HG03103 (cell line): ENCODE results near the gene LMTK2.

Experiments
- ATAC-seq: cut with Tn5 transposase; IDR thresholded peaks from one replicate; pipeline ENCODE4 v1.9.1; 2021; ENCODE audit warnings: low read depth; ENCODE audit not compliant: unreplicated experiment

Gene LMTK2

DNA sequence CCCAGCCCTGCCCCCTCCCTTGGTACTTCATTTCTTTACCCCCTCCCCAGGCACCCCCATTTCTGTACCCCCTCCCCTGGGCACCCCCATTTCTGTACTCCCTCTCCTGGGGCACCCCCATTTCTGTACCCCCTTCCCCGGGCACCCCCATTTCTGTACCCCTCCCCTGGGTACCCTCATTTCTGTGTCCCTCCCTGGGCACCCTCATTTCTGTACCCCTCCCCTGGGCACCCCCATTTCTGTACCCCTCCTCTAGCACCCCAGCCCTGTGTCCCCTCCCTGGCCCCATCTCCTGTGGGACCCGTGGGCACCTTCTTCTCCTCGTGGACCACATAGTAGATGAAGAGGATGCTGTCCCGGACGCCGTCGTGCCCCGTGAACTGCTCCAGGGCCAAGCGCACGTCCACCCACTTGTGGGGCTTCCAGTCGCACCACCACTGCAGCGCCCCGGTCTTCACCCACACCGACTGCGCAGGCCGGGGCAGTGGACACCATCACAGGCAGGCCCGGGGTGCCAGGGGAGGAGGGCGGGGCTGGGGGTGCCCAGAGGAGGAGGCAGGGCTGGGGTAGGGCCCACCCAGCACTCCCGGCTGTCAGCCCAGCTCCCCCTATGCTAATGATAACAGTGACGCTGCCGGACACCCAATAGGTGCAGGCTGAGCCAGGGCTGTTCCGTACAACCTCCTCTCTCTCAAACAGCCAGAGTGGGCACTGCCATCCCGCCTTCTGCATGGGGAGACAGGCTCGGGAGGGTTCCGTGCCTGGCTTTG, 125.0 kb downstream of the LMTK2 start:
- ATAC-seq, result no peak

DNA sequence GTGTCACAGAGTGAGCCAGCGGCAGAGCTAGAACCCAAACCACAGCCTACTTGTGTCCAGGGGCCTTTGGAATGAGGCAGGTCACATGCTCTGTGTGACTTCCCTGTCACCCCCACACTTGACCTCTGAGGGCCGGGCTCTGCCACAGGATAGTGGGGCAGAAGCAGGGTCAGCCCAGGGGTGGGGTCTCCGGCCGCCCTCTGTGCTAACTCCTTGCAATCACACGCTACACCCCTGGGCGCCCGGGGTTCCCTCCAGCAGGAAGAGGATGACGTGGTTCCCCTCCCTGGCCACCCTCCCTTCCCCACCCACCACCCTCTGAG, 125.6 kb downstream of the LMTK2 start:
- no peak for ATAC-seq

DNA sequence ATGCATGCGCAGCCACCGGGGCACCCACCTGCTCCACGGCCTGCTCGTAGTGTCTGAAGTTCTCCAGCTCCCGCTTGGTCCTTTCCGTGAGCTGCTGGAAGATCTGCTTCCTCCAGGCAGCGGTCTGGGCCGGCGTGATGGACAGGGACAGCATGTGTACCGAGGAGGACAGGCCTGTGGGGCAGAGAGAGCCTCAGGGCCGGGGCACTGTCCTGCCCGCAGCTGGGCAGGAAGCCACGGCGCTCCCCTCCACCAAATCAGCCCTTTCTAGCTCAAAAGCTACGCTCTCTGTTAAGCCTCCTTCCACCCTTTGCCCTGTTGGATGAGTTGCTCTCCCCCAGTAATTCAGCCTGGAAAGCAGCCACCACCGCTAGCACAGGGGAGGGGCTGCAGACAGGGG, 126.1 kb downstream of the LMTK2 start:
- no peak for ATAC-seq

DNA sequence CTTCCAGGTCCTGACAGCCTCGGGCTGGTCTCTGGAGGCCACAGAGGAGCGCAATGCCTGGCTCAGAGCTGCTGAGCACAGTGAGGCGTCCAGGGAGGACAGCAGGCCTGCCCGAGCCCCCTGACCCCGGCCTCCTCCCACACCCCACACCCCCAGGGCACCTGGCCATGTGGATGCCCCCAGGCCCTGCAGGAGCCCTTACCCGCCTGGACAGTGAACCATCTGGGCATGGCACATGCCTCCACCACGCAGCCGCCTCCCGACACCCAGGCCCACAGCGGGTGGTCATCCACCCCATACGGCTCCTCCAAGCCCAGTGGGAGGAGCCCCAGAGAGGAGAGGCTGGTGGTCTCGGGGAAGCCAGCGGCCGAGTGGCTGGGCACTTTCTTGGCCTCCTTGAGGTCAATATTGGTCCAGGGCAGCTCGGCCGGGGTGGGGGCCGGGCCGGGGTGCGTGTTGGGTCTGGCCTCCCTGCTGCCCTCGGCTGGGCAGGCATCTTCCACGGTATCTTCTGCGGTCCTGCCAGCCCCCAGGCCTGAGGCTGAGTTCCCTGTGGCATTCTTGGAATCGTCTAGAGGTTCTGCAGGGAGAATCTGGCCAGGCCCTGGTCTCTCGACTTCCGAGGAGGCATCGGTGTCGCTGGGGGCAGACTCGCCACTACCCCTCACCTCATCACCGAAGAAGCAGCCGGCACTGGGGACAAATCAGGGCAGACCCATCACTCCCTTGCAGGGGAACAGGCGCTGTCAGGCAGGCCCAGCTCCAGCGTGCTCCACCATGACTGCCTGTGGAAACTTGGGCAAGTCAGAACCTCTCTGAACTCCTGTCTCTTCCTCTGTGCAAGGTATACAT, 126.8 kb downstream of the LMTK2 start:
- ATAC-seq, result no peak

DNA sequence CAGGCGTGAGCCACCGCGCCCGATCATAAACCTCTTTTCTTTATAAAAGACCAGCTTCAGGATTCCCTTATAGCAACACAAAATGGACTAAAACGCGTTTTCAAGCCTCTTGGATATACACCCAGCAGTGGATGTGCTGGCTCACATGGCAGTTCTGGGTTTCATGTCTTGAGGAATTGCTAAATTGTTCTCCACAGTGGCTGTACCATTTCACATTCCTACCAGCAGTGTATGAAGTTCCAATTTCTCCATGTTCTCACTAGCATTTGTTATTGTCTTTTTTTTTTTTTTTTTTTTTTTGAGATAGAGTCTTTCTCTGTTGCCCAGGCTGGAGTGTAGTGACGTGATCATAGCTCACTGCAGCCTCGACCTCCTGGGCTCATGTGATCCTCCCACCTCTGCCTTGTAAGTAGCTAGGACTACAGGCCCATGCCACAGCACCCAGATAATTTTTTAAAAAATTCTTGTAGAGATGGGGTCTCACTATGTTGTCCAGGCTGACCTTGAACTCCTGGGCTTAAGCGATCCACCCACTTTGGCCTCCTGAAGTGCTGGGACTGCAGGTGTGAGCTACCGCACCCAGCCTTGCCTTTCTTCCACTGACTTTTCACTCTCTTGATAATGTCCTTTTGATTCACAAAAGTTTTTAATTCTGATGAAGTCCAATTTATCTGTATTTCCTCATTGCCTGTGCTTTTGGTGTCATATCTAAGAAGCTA, 127.9 kb downstream of the LMTK2 start:
- no peak for ATAC-seq

DNA sequence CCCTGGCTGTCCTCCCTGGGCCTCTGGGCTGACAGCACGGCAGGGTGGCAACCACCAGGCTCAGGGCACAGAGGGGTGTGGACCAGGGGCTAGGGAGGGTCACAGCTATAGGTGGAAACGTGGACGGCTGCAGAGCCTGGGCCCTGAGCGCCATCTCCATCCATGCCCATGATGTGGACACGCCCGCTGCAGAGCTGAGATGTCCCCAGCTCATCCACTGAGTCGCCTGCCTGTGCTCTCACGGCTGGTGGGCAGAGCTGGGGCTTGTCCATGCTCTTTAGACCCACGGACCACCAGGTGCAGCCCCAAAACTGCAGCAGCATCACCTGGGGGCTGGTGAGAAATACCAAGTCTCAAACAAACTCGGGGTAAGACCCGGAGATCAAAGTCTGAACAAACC, 129.2 kb downstream of the LMTK2 start:
- ATAC-seq, result no peak

DNA sequence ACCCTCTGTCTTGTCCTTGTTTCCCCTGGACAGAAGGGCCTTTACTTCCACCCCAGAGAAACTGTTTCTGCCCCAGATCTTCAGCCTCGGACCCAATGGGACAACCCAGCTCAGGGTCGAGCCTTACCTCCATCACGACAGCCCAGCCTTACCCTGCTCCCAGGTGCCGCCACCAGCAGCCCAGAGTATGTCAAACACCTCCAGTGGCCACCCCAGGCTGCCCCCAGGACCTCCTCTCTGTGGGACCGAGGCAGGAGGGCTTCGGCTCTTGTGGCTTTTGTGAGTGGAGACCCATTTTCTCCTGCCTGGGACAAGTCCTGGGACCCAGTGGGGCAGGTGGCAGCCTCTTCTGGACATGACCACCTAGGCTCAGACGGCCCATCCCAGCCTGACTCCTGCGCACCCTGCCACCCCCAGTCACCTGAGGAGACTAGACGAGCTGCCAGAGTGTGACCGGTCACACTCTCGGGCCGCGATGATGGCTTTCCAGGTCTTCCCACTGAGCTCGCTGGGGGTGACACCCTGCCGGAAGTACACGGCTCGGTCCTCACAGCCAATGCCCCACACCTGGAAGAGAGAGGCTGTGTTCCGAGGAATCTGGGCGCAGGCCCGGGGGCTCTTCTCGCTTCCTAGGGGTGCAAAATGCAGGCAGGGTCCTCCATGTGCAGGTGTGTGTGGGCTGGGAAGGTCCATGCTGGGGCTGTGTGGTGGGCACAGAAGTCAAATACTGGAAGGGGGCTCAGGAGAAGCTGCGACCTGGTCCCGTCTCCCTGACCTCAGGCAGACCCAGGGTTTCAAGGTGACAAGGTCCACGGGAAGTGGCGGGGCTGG, 129.9 kb downstream of the LMTK2 start:
- no peak for ATAC-seq

DNA sequence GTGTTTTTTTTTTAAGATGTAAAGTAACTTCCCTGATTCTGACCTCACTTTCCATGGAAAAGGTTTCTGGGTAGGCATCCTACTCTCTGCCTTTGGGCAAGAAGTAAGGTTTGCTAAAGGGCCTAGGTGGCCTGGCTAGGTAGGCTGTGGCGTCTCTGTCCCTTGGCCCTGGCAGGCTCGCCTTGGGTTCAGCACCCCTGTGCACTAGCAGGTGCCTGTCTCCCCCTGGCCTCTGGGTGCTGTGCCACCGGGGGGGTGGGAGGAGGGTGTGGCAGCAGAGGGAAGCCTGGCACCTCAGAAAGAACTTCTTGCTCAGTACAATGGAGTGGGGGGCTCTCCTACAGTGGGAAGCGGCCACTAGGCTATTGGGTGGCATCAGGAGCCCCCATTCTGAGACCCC, 131.4 kb downstream of the LMTK2 start:
- no peak for ATAC-seq

DNA sequence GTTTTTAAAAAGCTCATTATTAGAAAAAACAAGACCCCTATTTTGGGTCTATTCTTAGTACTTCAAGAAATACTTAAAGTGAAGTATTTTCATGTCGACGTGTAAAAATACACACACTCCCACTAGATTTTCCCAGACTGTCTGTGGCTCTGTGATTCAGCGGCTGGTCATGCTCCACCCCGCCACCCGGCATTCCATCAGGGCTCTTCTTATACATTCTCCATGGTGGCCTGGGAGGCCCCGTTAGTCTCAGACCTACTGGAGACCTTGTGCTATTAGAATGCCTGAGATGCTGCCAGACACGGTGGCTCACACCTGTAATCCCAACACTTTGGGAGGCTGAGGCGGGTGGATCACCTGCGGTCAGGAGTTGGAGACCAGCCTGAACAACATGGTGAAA, 132.3 kb downstream of the LMTK2 start:
- no peak for ATAC-seq

DNA sequence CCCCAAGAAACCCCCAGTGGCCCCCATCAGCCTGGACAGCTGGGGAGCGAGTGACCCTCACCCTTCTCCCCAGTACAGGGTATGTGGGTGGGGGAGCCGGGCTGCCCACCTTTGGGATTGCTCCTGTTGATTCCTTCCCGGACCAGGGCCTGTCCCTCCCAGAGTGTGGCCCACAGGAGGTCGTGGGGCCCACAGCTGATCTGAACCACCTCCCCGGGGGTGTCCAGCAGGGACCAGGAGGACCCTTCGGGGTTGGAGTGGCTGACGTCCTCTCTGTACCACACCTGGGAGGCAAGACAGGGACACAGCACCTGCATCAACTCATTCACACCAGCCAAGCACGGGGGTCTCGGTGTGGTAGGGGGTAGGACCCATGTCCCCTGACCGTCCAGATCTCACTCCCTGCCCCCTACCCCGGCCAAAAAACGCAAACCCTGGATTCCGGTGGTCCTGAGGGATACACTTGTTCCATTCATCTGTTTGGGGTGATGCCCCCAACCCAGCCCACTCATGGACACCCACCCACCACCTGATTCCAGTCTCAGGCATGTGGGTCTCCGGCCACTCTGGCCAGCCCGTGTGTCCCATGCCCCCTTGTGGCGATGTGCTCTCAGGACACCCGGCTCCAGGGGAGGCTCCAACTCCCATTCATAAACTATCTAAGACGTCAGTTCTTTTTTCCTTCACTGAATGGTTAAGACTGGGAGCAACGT, 134.5 kb downstream of the LMTK2 start:
- no peak for ATAC-seq

DNA sequence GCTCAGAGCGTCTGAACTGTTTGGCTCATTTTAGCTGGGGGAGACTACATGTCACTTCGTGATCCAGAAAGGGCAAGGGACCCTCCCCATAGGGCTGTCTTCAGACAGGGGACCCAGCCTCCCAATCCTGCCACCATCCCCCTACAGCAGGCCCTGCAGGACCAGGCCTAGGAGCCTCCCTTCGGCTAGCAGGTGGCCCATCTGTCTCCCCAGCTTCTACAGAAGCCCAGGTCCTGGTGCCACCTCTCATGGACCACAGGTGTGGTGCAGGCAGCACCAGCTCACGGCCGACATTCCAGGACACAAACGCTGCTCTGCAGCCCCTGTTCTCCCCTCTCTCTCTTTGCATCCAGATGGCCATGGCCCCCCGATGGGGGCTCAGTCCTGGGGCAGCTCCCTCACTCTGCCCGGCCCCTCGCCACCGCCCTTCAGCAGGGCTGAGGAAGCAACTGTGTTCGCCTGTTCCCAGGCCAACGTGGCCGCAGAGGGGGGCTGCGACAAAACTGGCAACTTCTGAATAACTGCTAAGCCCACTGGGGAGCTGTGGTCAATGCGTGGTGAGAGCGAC, 135.1 kb downstream of the LMTK2 start:
- ATAC-seq, result no peak

DNA sequence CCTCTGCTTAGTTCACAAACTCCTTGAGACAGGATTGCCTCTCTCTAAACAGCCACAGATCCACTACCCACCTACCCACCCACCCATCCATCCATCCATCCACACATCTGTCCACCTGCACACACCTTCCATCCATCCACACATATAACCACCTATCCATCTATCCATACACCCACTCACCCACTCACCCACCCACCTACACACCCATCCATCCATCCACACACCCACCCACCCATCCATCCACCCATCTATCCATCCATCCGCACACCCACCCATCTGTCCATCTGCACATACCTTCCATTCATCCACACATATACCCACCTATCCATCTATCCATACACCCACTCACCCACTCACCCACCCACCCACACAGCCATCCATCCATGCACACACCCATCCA, 135.7 kb downstream of the LMTK2 start:
- ATAC-seq, result no peak

DNA sequence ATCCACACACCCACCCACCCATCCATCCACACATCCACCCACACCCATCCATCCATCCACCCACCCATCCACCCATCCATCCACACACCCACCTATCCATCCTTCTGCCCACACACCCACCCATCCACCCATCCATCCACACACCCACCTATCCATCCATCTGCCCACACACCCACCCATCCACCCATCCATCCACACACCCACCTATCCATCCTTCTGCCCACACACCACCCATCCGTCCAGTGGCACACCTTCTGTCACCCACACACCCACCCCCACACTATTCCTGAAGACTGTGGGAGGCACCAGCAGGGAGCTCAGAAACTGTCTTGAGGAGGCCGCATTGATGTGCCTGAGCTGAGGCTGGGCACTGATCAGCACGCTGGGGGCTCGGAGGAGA, 136.3 kb downstream of the LMTK2 start:
- no peak for ATAC-seq

DNA sequence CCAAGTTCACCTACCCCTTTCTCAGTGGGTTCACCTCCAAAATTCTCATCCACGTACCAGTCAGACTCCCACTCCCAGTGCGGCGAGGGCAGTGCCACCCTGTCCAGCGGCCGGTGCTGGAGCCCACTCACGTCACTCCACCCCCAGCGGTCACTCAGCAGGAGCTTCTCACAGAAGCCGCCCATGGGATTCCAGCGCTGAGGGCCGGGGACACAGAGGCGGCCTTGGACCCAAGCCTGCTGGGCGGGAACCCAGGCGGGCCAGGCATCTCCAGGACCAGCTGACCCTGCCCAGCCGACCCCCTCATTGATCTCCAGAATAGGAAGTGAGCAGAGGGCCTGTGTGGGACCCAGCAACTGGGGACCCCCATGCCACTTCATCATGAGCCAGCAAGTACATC, 138.2 kb downstream of the LMTK2 start:
- no peak for ATAC-seq

DNA sequence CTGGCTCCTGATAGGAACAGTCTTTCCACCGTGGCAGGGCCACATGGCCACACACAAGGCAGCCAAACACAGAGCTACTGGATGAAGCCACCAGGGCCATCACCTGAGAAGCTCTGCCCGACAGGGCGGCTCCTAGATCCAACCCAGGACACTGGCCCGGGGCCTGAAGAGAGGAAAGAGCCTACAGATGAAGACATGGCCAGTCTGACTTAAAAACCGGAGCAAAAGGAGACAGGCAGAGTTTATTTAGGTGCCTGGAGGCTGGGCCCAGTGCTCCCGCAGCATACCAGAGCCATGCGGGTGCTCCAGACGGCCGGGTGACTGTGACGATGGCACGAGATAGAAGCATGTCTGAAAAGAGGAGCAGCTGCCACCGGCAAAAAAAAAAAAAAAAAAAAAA, 141.5 kb downstream of the LMTK2 start:
- ATAC-seq, result no peak

DNA sequence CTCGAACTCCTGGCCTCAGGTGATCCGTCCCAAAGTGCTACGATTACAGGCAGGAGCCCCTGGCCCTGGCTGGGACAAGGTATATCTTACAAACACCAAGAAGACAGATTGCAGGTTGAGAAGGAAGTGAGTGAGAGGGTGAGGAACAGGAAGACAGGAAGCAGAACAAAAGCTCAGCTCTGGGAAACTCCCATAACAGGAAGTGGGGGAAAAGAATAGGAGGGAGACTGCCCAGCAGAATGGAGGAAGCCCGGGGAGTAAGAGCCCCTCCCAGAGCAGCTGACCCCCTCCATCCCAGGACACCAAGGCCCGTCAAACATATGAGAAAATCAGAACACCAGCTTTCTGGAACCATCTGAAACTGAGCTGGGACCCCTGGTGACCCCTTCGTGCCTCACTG, 142.4 kb downstream of the LMTK2 start:
- no peak for ATAC-seq

DNA sequence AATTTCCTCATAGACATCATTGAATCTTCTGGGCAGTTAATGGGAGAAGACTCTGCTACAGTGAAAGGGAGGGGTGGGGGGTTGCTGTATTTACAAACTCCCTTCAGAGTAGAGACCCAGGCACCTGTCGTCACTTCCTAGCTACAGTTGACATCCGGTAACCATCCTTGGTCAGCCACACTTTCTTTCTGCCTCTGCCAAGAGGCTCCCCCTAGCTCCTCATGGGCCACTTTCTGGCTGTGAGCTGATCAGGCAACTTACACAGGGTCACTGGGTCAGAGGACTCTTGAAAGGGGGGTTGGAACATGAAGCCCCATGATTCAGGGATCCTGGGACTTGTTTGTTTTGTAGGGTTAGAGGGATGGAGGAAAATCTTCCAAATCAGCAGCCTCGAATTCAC, 144.1 kb downstream of the LMTK2 start:
- no peak for ATAC-seq

DNA sequence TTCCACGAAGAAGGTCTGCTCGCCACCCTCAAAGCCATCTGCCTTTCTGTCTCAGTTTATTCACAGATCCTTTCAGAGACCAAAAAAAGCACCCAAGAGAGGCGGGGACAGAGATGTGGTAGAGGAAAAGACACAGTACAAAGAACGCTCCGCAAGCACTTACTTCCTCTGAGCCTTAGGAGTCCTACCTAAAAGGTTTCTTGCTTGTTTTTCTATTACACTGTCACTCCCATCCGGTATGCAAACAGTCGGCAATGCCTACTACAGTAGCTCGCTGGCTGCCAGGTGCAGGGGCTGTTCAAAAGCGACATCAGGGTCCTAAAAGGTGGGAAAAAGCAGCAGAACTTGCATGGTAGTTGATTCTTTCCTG, 144.6 kb downstream of the LMTK2 start:
- ATAC-seq, result peak; percentile 19

DNA sequence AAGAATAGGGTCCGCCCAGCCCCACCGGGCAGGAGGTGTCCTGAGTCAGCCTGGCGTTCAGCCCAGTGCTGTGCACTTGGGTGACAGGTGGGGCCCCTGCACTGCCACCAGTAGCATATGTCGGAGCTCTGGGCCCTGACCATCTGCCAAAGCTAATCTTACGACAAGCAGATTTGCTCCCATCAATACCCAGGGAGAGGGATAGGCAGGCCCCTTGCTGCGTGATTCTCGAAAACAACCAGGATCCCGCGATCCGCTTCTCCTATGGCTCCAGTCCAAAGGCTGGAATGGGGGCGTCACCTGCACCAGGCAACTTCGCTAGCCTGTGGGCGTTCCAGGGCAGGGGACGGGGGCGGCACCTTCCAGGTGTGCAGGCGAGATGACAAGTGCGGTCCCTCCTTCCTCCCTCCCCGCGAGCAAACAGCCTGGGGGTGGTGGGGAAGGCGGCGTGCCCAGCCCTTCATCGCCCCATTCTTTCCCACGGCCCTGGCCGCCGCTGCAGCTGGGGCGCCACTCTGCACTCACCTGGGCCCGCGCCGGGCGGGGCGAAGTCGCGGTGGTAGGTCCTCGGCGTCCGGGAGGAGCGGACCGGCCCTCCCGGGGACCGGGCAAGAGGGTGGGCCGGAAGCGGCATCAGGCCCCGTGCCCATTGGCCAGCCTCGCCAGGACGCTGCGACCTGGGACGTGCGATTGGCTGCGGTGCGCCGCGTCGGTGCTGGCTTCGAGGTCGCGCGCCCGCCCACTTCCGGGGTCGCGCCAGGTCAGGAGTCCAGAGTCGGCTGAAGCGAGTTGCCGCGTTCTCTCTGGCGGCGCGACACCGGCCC, 145.2 kb downstream of the LMTK2 start, which contains the start of gene TECPR1:
Gene TECPR1, minus strand, starts transcription at position 632 of the 824 bp plus-strand sequence. CDS start 6,086 bp downstream, outside the sequence.
- peak; percentile 98 for ATAC-seq
